IPS-18a (cell line): ENCODE data around the gene LONP1.
"Not testable (repeated sequence)": the region's sequence is repeated elsewhere in the genome, so short reads cannot be mapped to it uniquely, and the experiment has no call there.

ENCODE experiments used
- H3K27ac ChIP-seq: one replicate; pipeline ENCODE4 v1.5.1; 2013; ENCODE audit warnings: low read length
- H3K27me3 ChIP-seq: one replicate; pipeline ENCODE4 v1.6.1; 2013; ENCODE audit warnings: mild to moderate bottlenecking, low read length; ENCODE audit not compliant: control insufficient read depth, insufficient read depth
- H3K36me3 ChIP-seq: one replicate; pipeline ENCODE4 v1.6.1; 2013; ENCODE audit warnings: low read depth, low read length; ENCODE audit not compliant: control insufficient read depth
- H3K4me1 ChIP-seq: one replicate; pipeline ENCODE4 v1.6.1; 2013; ENCODE audit warnings: low read depth, low read length; ENCODE audit not compliant: control insufficient read depth
- H3K4me3 ChIP-seq: one replicate; pipeline ENCODE4 v1.5.1; 2013; ENCODE audit warnings: low read length
- H3K9ac ChIP-seq: one replicate; pipeline ENCODE4 v1.6.1; 2013; ENCODE audit warnings: mild to moderate bottlenecking, low read length, moderate library complexity
- H3K9me3 ChIP-seq: one replicate; pipeline ENCODE4 v1.6.1; 2013; ENCODE audit warnings: low read depth, low read length; ENCODE audit not compliant: control insufficient read depth

LONP1 gene

GRCh38 chr19:5707576-5708575, 12.1 kb downstream of the LONP1 start:
- no peaks in the 10 kb centered on the region for H3K9me3 ChIP-seq
- peaks cover 84% of the 10 kb centered on the region for H3K36me3 ChIP-seq
- H3K27ac ChIP-seq, result no peak overlapping the region
- no peak overlapping the region for H3K4me3 ChIP-seq
- H3K27me3 ChIP-seq, result no peaks in the 10 kb centered on the region
- H3K9ac ChIP-seq, result no peak overlapping the region
- H3K4me1 ChIP-seq, result no peaks in the 10 kb centered on the region

- Histone ChIP-seq H3K4me1 (no peaks in the 10 kb centered on the region), H3K9me3 (no peaks in the 10 kb centered on the region), H3K9ac (no peak overlapping the region), H3K4me3 (no peak overlapping the region), H3K27me3 (no peaks in the 10 kb centered on the region), H3K36me3 (peaks cover 76% of the 10 kb centered on the region), H3K27ac (no peak overlapping the region)
These were observed 12.9 kb downstream of the LONP1 start for GRCh38 chr19:5706876-5707573.

- no peak overlapping the region for H3K27ac ChIP-seq
- no peaks in the 10 kb centered on the region for H3K4me1 ChIP-seq
- no peak overlapping the region for H3K9ac ChIP-seq
- H3K9me3 ChIP-seq, result no peaks in the 10 kb centered on the region
- no peak overlapping the region for H3K4me3 ChIP-seq
- peaks cover 65% of the 10 kb centered on the region for H3K36me3 ChIP-seq
- H3K27me3 ChIP-seq, result no peaks in the 10 kb centered on the region
These were observed 14.4 kb downstream of the LONP1 start for GRCh38 chr19:5705552-5705951.

GRCh38 chr19:5703819-5704818, 15.8 kb downstream of the LONP1 start:
- H3K27me3 ChIP-seq, result no peaks in the 10 kb centered on the region
- no peak overlapping the region for H3K27ac ChIP-seq
- H3K4me3 ChIP-seq, result no peak overlapping the region
- H3K36me3 ChIP-seq, result peaks cover 63% of the 10 kb centered on the region
- no peaks in the 10 kb centered on the region for H3K9me3 ChIP-seq
- no peak overlapping the region for H3K9ac ChIP-seq
- H3K4me1 ChIP-seq, result no peaks in the 10 kb centered on the region

- H3K4me1 ChIP-seq, H3K27me3 ChIP-seq, H3K9ac ChIP-seq, H3K9me3 ChIP-seq, H3K27ac ChIP-seq, H3K4me3 ChIP-seq: not testable (repeated sequence)
- peaks cover 59% of the 10 kb centered on the region for H3K36me3 ChIP-seq
These were observed 17.9 kb downstream of the LONP1 start for GRCh38 chr19:5702053-5702410.

- Histone ChIP-seq H3K27me3 (no peaks in the 10 kb centered on the region), H3K9ac (no peak overlapping the region), H3K9me3 (no peaks in the 10 kb centered on the region), H3K27ac (no peak overlapping the region), H3K4me3 (no peak overlapping the region), H3K4me1 (no peaks in the 10 kb centered on the region), H3K36me3 (peaks cover 52% of the 10 kb centered on the region)
These were observed 19.4 kb downstream of the LONP1 start for GRCh38 chr19:5700455-5701092.

GRCh38 chr19:5698635-5699422, 21.1 kb downstream of the LONP1 start:
- Histone ChIP-seq H3K4me1 (no peaks in the 10 kb centered on the region), H3K9ac (no peak overlapping the region), H3K4me3 (no peak overlapping the region), H3K36me3 (peaks cover 50% of the 10 kb centered on the region), H3K9me3 (no peaks in the 10 kb centered on the region), H3K27me3 (no peaks in the 10 kb centered on the region), H3K27ac (no peak overlapping the region)

- Histone ChIP-seq H3K27me3 (no peaks in the 10 kb centered on the region), H3K9me3 (no peaks in the 10 kb centered on the region), H3K9ac (no peak overlapping the region), H3K36me3 (peaks cover 50% of the 10 kb centered on the region), H3K4me3 (no peak overlapping the region), H3K27ac (no peak overlapping the region), H3K4me1 (no peaks in the 10 kb centered on the region)
These were observed 21.9 kb downstream of the LONP1 start for GRCh38 chr19:5697890-5698634.

- Histone ChIP-seq H3K4me3 (no peak overlapping the region), H3K27ac (no peak overlapping the region), H3K27me3 (no peaks in the 10 kb centered on the region), H3K9ac (no peak overlapping the region), H3K36me3 (peaks cover 58% of the 10 kb centered on the region), H3K4me1 (no peaks in the 10 kb centered on the region), H3K9me3 (no peaks in the 10 kb centered on the region)
These were observed 22.7 kb downstream of the LONP1 start for GRCh38 chr19:5697022-5697889.
